Midbrain (tissue), 1 donor: ENCODE measurements around the gene TMEM145.

ENCODE experiments used
- DNase-seq: peaks from one replicate; lab custom pipeline; 2025; lab: John Stamatoyannopoulos, UW

Gene TMEM145

GRCh38 chr19:42278452-42279154, 34.5 kb upstream of the TMEM145 start:
- no peak for DNase-seq

GRCh38 chr19:42279155-42279901, 33.8 kb upstream of the TMEM145 start:
- DNase-seq: no peak

- DNase-seq: peak; percentile 93
Observed at GRCh38 chr19:42279902-42280814, 33.0 kb upstream of the TMEM145 start.

GRCh38 chr19:42280815-42281145, 32.3 kb upstream of the TMEM145 start:
- peak; percentile 72 for DNase-seq

- peak; percentile 65 for DNase-seq
Observed at GRCh38 chr19:42281146-42281826, 31.8 kb upstream of the TMEM145 start.

- peak; percentile 32 for DNase-seq
Observed at GRCh38 chr19:42281827-42282762, 31.0 kb upstream of the TMEM145 start.

GRCh38 chr19:42282819-42283187, 30.3 kb upstream of the TMEM145 start:
- DNase-seq: no peak

GRCh38 chr19:42283188-42284065, 29.7 kb upstream of the TMEM145 start:
- DNase-seq: peak; percentile 93

GRCh38 chr19:42284066-42284501, 29.0 kb upstream of the TMEM145 start:
- peak; percentile 81 for DNase-seq

- no peak for DNase-seq
Observed at GRCh38 chr19:42284591-42285341, 28.3 kb upstream of the TMEM145 start.

- DNase-seq: no peak
Observed at GRCh38 chr19:42285541-42285941, 27.6 kb upstream of the TMEM145 start.

GRCh38 chr19:42285988-42286348, 27.1 kb upstream of the TMEM145 start:
- DNase-seq: no peak

- DNase-seq: peak; percentile 27
Observed at GRCh38 chr19:42286349-42287016, 26.6 kb upstream of the TMEM145 start.

- DNase-seq: no peak
Observed at GRCh38 chr19:42287017-42287826, 25.9 kb upstream of the TMEM145 start.

GRCh38 chr19:42287827-42288107, 25.3 kb upstream of the TMEM145 start:
- no peak for DNase-seq

GRCh38 chr19:42288387-42288786, 24.7 kb upstream of the TMEM145 start:
- no peak for DNase-seq

GRCh38 chr19:42288881-42289555, 24.1 kb upstream of the TMEM145 start:
- no peak for DNase-seq
